K562 (cell line): Measurements from ENCODE around the gene PRKD1. TPM values are rescaled to one million over a fixed set of nuclear protein-coding genes. Genes with fewer than 3 reads are reported as not detected.

Experiments
- ATAC-seq: fragments of 200-7000 bp; cut with Tn5 transposase; 3 replicates; pipeline ENCODE4 v1.9.1; 2020; ENCODE audit warnings: moderate library complexity
- BruUV-seq: library from RNA; stranded (reverse); fragments of 400-500 nt; replicated peaks from 2 replicates; lab custom pipeline; 2021; lab: Mats Ljungman, UMichigan
- CTCF ChIA-PET: fragments of 300-600 bp; formaldehyde crosslinking; extraction: SDS; loops from one replicate; lab custom pipeline; 2021; ENCODE audit warnings: low intra/inter-chr PET ratio; lab: Yijun Ruan, JAX
- POLR2A ChIA-PET: fragments of 300-600, 350-650 bp; sonication (Branson Sonifier 250); formaldehyde crosslinking; extraction: SDS; loops from one replicate; lab custom pipeline; 2021; ENCODE audit warnings: antibody characterized with exemption, inconsistent platforms; lab: Yijun Ruan, JAX
- DNase-seq, 4 experiments: peaks; one replicate each; pipeline versions ENCODE4 v3.0.0 to v3.0.0-alpha.2; 2011 to 2018; ENCODE audit warnings: low spot score in 3 of 4, mixed read lengths in 3 of 4; ENCODE audit errors: extremely low read depth in 1 of 4
- FAIRE-seq: peaks from 2 replicates; lab custom pipeline; 2011; peaks lifted over from hg19 to GRCh38; lab: Jason Lieb, UNC
- H2AFZ ChIP-seq: 2 replicates; pipeline ENCODE4 v1.6.0; 2011; ENCODE audit warnings: low read depth, low read length, control low read depth, inconsistent platforms
- H3K27ac ChIP-seq: fragments of 200-600 bp; 3 replicates; pipeline ENCODE4 v1.8.0; 2011; ENCODE audit warnings: low read depth, mild to moderate bottlenecking, control low read depth, inconsistent platforms, low read length, moderate library complexity, mixed read lengths; ENCODE audit errors: extremely low read depth
- H3K27me3 ChIP-seq, 2 experiments: fragments of 300-600 bp in 1 of 2; 2 replicates in 1 of 2; 3 replicates in 1 of 2; pipeline versions ENCODE4 v1.6.0 to v1.8.0; 2011; ENCODE audit warnings: inconsistent platforms in 2 of 2, low read length in 2 of 2, mild to moderate bottlenecking in 1 of 2, mixed read lengths in 1 of 2, moderate library complexity in 1 of 2; ENCODE audit not compliant: control insufficient read depth in 2 of 2, insufficient read depth in 2 of 2
- H3K36me3 ChIP-seq: fragments of 300-600 bp; 3 replicates; pipeline ENCODE4 v1.8.0; 2011; ENCODE audit warnings: mild to moderate bottlenecking, low read length, inconsistent platforms; ENCODE audit not compliant: control insufficient read depth, insufficient read depth
- H3K4me1 ChIP-seq, 2 experiments: fragments of 200-600 bp in 1 of 2; replicated peaks in 1 of 2; 2 replicates in 1 of 2; 3 replicates in 1 of 2; pipeline versions ENCODE4 v1.5.1 to v1.8.0; 2011; ENCODE audit warnings: inconsistent platforms in 2 of 2, low read length in 2 of 2, mild to moderate bottlenecking in 1 of 2, mixed read lengths in 1 of 2, moderate library complexity in 1 of 2; ENCODE audit not compliant: control insufficient read depth in 2 of 2, insufficient read depth in 2 of 2
- H3K4me2 ChIP-seq: 2 replicates; pipeline ENCODE4 v1.6.1; 2011; ENCODE audit warnings: low read length, control low read depth, inconsistent platforms, mixed read lengths; ENCODE audit not compliant: insufficient read depth
- H3K4me3 ChIP-seq: fragments of 200-600 bp; sonication (generic), shearing (Covaris generic); 2 replicates; pipeline ENCODE4 v1.5.1; 2016; ENCODE audit warnings: control low read depth, inconsistent platforms
- H3K79me2 ChIP-seq: fragments of 200-600 bp; 3 replicates; pipeline ENCODE4 v1.8.0; 2011; ENCODE audit warnings: low read length, inconsistent platforms; ENCODE audit not compliant: control insufficient read depth, insufficient read depth
- H3K9ac ChIP-seq, 2 experiments: 2 replicates each; pipeline versions ENCODE4 v1.6.0 to v1.6.1; 2011; ENCODE audit warnings: low read depth in 2 of 2, low read length in 2 of 2, control low read depth in 1 of 2, inconsistent platforms in 1 of 2, mild to moderate bottlenecking in 1 of 2, mixed read lengths in 1 of 2; ENCODE audit not compliant: insufficient read depth in 1 of 2
- H3K9me1 ChIP-seq: one replicate; pipeline ENCODE4 v1.6.0; 2011; ENCODE audit warnings: inconsistent platforms, mild to moderate bottlenecking, low read length, moderate library complexity; ENCODE audit not compliant: control insufficient read depth, insufficient read depth
- H3K9me3 ChIP-seq: replicated peaks from 2 replicates; pipeline ENCODE4 v1.5.1; 2011; ENCODE audit warnings: low read depth, low read length, inconsistent platforms; ENCODE audit not compliant: control insufficient read depth, insufficient read depth
- H4K20me1 ChIP-seq: replicated peaks from 2 replicates; pipeline ENCODE4 v1.6.1; 2011; ENCODE audit warnings: low read length, inconsistent platforms, mixed read lengths; ENCODE audit not compliant: control insufficient read depth, insufficient read depth
- DIDO1 ChIP-seq: fragments of 450-650 bp; IDR thresholded peaks from 2 replicates; pipeline ENCODE4 v1.6.1; 2016; ENCODE audit warnings: low read depth, missing biosample characterization, missing genetic modification characterization
- FOXM1 ChIP-seq, 2 experiments: fragments of 450-650 bp in 1 of 2; sonication (generic) in 1 of 2; formaldehyde crosslinking in 1 of 2; IDR thresholded peaks; 2 replicates each; pipeline versions ENCODE4 v1.6.1 to v1.9.0; 2017 to 2022; ENCODE audit warnings: low read depth in 2 of 2, mild to moderate bottlenecking in 2 of 2, missing genetic modification reagents in 1 of 2, moderate library complexity in 1 of 2
- GTF2E2 ChIP-seq: fragments of 200-800 bp; sonication (Bioruptor generic); IDR thresholded peaks from 2 replicates; pipeline ENCODE4 v1.6.1; 2016; ENCODE audit warnings: missing genetic modification characterization, missing compliant biosample characterization
- HDAC1 ChIP-seq, 2 experiments: fragments of 450-650 bp; IDR thresholded peaks; 2 replicates each; pipeline ENCODE4 v1.6.1; 2016 to 2017; ENCODE audit warnings: inconsistent platforms in 1 of 2, mild to moderate bottlenecking in 1 of 2, moderate library complexity in 1 of 2
- PTRF ChIP-seq: fragments of 450-650 bp; IDR thresholded peaks from 2 replicates; pipeline ENCODE4 v1.6.1; 2016; ENCODE audit warnings: mild to moderate bottlenecking, missing genetic modification characterization, missing compliant biosample characterization
- RAD21 ChIP-seq, 2 experiments: fragments of 250-450 bp in 1 of 2; fragments of 450-650 bp in 1 of 2; sonication (Bioruptor Pico) in 1 of 2; formaldehyde crosslinking in 1 of 2; IDR thresholded peaks in 1 of 2; conservative IDR thresholded peaks in 1 of 2; 2 replicates each; pipeline versions ENCODE4 v1.4.0 to v1.8.0; 2020 to 2022; ENCODE audit warnings: mild to moderate bottlenecking in 2 of 2, moderate library complexity in 1 of 2
- WHSC1 ChIP-seq: IDR thresholded peaks from one replicate; pipeline ENCODE4 v1.6.1; 2012; ENCODE audit warnings: low read length, control low read depth, inconsistent platforms
- WGBS: fragments of 100-300 bp; shearing (Covaris generic); methylation state at CpG from one replicate; pipeline ENCODE4 v1.1.6; 2016; ENCODE audit warnings: low coverage, mixed read lengths; ENCODE audit not compliant: insufficient coverage; ENCODE audit errors: missing lambda C conversion rate; 5-methylcytosine and 5-hydroxymethylcytosine counted together
- in situ Hi-C: fragments of 300-500 bp; cut with MboI; formaldehyde crosslinking; loops from 4 replicates; pipeline ENCODE4 v1.15.0; 2018; ENCODE audit warnings: inconsistent platforms, mixed read lengths
- intact Hi-C: fragments of 100-400 bp; cut with micrococcal nuclease; formaldehyde crosslinking; loops from 2 replicates; pipeline ENCODE4 v1.14.2; 2022
- polyA plus RNA-seq, 8 experiments: library from polyadenylated mRNA; depleted of rRNA in 4 of 8; stranded (reverse) in 5 of 8; unstranded in 3 of 8; fragments of >200 nt; fragmentation: Nextera tagmentation in 2 of 8; fragmentation: Illumina TruSeq in 1 of 8; extraction: Ambion mirVana in 2 of 8; extraction: Trizol in 1 of 8; gene quantifications; 2 replicates each; pipeline versions ENCODE4 v1.2.1 to v1.2.3, GENCODE V29; 2011 to 2014; ENCODE audit warnings: inconsistent platforms in 1 of 8, missing spikeins in 1 of 8
- total RNA-seq, 7 experiments: library from RNA; depleted of rRNA in 6 of 7; stranded (reverse); fragments of >200 nt in 6 of 7; fragmentation: Illumina TruSeq in 2 of 7; extraction: Trizol in 2 of 7; gene quantifications; 2 replicates each; pipeline versions ENCODE4 v1.2.1 to v1.2.3, GENCODE V29; 2011 to 2021; ENCODE audit warnings: low replicate concordance in 1 of 7
- TF ChIP-seq, protein P1 (sequence below): fragments of 250-450 bp; sonication (Bioruptor Pico); IDR thresholded peaks from 2 replicates; pipeline ENCODE4 v1.4.0; 2020; ENCODE audit warnings: mild to moderate bottlenecking, moderate library complexity

Gene PRKD1
- total and polyA plus RNA-seq, 9 of the 15 experiments (the other 6 are each of a cell fraction or from before 2014, with no cell fraction given) = 0.04 to 0.25 (median 0.13) TPM; not detected in 1

DNA sequence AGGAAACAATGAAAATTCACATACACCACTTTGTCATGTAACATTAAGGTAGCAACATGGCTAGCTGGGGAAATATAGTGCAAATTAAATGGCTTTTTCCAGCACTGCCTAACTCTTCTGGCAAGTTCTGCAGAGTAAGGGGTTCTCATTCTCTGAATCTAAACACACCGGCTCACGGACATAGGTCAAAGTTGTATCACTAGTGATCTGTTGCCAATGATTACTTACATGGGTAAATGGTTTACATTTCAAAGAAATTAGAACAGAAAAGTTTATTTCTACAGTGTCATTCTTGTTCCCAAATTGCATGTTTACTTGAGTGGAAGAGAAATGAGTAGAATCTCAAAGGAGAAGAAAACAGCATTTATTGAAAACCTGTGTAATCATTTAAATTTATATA, 381.9 kb downstream of the PRKD1 start:
- intact Hi-C loops (no loop called here), in situ Hi-C loops (loop anchor here (25.0 kb wide), 1 partner anchor 667 kb away; no protein-coding TSS in a partner anchor)
- no peak for FAIRE-seq
- no peaks in the 10 kb centered on the region for H3K79me2 ChIP-seq
- H3K4me3 ChIP-seq = no peak overlapping the region
- CTCF ChIA-PET = no interaction called here
- no peaks in the 10 kb centered on the region for H3K9me3 ChIP-seq
- no peak overlapping the region for H2AFZ ChIP-seq
- POLR2A ChIA-PET = no interaction called here
- no peaks in the 10 kb centered on the region for H3K36me3 ChIP-seq
- no TSS peak for BruUV-seq
- no peak overlapping the region for H3K4me2 ChIP-seq
- WGBS = 6% methylated on average over 2 of the region's 2 CpGs
- no peak overlapping the region for H3K9ac ChIP-seq
- no peaks in the 10 kb centered on the region for H3K4me1 ChIP-seq
- no peaks in the 10 kb centered on the region for H3K9me1 ChIP-seq
- no peaks in the 10 kb centered on the region for H3K27me3 ChIP-seq
- ATAC-seq = no peak
- no peak overlapping the region for H3K27ac ChIP-seq
- TF ChIP-seq DIDO1 (tag) (no peak), HDAC1 (IDR thresholded peaks at IDR 0.05) (no peak), GTF2E2 (tag) (no peak), FOXM1 (IDR thresholded peaks at IDR 0.05; ENCODE audit: low read depth) (no peak), FOXM1 (CRISPR knock-in tag; IDR thresholded peaks at IDR 0.05; ENCODE audit: low read depth) (no peak), WHSC1 (no peak)
- DNase-seq = no peak
- no peaks in the 10 kb centered on the region for H4K20me1 ChIP-seq

DNA sequence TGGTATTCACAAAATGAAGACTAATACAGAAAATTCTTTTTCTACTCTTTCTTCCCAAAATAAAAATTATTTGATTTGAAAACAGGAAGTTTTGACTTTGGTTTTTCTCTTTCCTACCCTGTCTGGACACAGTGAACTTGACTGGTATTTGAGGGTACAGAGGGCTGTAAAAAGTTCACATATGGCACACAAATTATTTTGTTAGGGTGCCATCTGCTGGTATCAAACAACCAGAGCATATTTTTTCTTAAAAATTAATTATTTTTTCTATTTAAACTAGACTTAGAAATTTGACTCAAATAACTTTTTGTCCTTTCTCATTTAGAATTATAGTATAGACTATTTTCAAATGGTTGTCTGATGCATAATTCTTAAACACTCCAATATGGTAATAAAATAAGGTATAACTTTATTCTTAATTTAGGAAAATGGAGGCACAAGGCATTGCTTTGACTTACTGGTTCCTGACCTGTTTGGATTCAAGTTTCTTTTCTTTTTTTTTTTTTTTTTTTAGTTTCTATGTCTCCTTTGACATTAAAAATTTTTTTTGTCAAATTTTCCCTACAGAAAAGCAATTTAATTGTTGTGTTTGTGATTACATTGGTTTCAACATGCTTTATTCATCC, 390.6 kb downstream of the PRKD1 start:
- ChIA-PET CTCF (interaction anchor here (0.6 to 0.7 kb wide), 2 partner anchors 763 to 1080 kb away, joined by 3 to 6 read pairs; no protein-coding TSS in a partner anchor), POLR2A (no interaction called here)
- Histone ChIP-seq H3K4me3 (no peak overlapping the region), H3K27ac (no peak overlapping the region), H3K27me3 (no peaks in the 10 kb centered on the region; a peak in 1 of 5 replicates), H3K9me3 (no peaks in the 10 kb centered on the region), H3K9me1 (no peaks in the 10 kb centered on the region), H4K20me1 (no peaks in the 10 kb centered on the region), H3K4me1 (no peaks in the 10 kb centered on the region), H2AFZ (no peak overlapping the region), H3K9ac (no peak overlapping the region), H3K79me2 (no peaks in the 10 kb centered on the region), H3K4me2 (no peak overlapping the region), H3K36me3 (no peaks in the 10 kb centered on the region)
- FAIRE-seq = no peak
- intact Hi-C loops = loop anchor here (2.0 kb wide), 1 partner anchor 782 kb away; no protein-coding TSS in a partner anchor
- peak in 1 of 4 experiments; percentile 6 for DNase-seq
- BruUV-seq = no TSS peak
- in situ Hi-C loops = loop anchor here (10.0 to 25.0 kb wide), 2 partner anchors 675 to 782 kb away; no protein-coding TSS in a partner anchor
- ATAC-seq = no peak
- peak; percentile 33 to 57; a peak in 3 of 4 replicates for TF ChIP-seq RAD21 (CRISPR knock-in tag; conservative IDR thresholded peaks at IDR 0.05 in 1 of 2, IDR thresholded peaks at IDR 0.05 in 1 of 2)
- TF ChIP-seq PTRF (tag) = no peak
- TF ChIP-seq, protein P1, sequence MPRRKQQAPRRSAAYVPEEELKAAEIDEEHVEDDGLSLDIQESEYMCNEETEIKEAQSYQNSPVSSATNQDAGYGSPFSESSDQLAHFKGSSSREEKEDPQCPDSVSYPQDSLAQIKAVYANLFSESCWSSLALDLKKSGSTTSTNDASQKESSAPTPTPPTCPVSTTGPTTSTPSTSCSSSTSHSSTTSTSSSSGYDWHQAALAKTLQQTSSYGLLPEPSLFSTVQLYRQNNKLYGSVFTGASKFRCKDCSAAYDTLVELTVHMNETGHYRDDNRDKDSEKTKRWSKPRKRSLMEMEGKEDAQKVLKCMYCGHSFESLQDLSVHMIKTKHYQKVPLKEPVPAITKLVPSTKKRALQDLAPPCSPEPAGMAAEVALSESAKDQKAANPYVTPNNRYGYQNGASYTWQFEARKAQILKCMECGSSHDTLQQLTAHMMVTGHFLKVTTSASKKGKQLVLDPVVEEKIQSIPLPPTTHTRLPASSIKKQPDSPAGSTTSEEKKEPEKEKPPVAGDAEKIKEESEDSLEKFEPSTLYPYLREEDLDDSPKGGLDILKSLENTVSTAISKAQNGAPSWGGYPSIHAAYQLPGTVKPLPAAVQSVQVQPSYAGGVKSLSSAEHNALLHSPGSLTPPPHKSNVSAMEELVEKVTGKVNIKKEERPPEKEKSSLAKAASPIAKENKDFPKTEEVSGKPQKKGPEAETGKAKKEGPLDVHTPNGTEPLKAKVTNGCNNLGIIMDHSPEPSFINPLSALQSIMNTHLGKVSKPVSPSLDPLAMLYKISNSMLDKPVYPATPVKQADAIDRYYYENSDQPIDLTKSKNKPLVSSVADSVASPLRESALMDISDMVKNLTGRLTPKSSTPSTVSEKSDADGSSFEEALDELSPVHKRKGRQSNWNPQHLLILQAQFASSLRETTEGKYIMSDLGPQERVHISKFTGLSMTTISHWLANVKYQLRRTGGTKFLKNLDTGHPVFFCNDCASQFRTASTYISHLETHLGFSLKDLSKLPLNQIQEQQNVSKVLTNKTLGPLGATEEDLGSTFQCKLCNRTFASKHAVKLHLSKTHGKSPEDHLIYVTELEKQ (CRISPR knock-in tag) = no peak
